B cell (primary cell): Measurements from ENCODE around the gene XPNPEP1. TPM values are rescaled to one million over a fixed set of nuclear protein-coding genes. Genes with fewer than 3 reads are reported as not detected.

Experiments used
- ATAC-seq: fragments of 200-7000 bp; cut with Tn5 transposase; one replicate; pipeline ENCODE4 v1.10.0; 2021; ENCODE audit warnings: low read depth, mild to moderate bottlenecking, moderate number of reproducible peaks, moderate library complexity
- CTCF ChIA-PET: fragments of 350-600 bp; sonication (Branson Sonifier 250); formaldehyde crosslinking; loops from one replicate; lab custom pipeline; 2021; ENCODE audit warnings: antibody characterized with exemption, inconsistent platforms; lab: Charles Lee
- POLR2A ChIA-PET: fragments of 350-600 bp; sonication (Branson Sonifier 250); formaldehyde crosslinking; loops from one replicate; lab custom pipeline; 2021; ENCODE audit warnings: antibody characterized with exemption; lab: Charles Lee
- DNase-seq: peaks from one replicate; pipeline ENCODE4 v3.0.0; 2013
- H2AFZ ChIP-seq: 2 replicates; pipeline ENCODE4 v1.6.1; 2012; ENCODE audit warnings: mild to moderate bottlenecking, low read depth, low read length; ENCODE audit not compliant: insufficient read depth, poor library complexity, severe bottlenecking
- H3K27ac ChIP-seq, 2 donors: 1 replicate in 1 of 2; 2 replicates in 1 of 2; pipeline ENCODE4 v1.5.1; 2012 to 2013; ENCODE audit warnings: low read length in 2 of 2, mild to moderate bottlenecking in 2 of 2, moderate library complexity in 1 of 2
- H3K27me3 ChIP-seq, 4 experiments: fragments of 200-600 bp in 1 of 4; sonication (generic) in 1 of 4; replicated peaks in 1 of 4; 1 replicate in 2 of 4; 2 replicates in 2 of 4; pipeline versions ENCODE4 v1.6.1 to v1.7.0; 2013 to 2016; ENCODE audit warnings: low read length in 3 of 4, mild to moderate bottlenecking in 2 of 4, mixed read lengths in 1 of 4, moderate library complexity in 1 of 4; ENCODE audit not compliant: insufficient read depth in 4 of 4, control insufficient read depth in 3 of 4; ENCODE audit errors: control extremely low read depth in 1 of 4
- H3K36me3 ChIP-seq, 2 experiments: replicated peaks in 1 of 2; 1 replicate in 1 of 2; 2 replicates in 1 of 2; pipeline versions ENCODE4 v1.6.1 to v1.7.1; 2013; ENCODE audit warnings: low read length in 1 of 2; ENCODE audit not compliant: insufficient read depth in 2 of 2, control insufficient read depth in 1 of 2; ENCODE audit errors: control extremely low read depth in 1 of 2, extremely low read depth in 1 of 2
- H3K4me1 ChIP-seq, 2 donors: fragments of 200-600 bp in 1 of 2; sonication (generic) in 1 of 2; 1 replicate in 1 of 2; 2 replicates in 1 of 2; pipeline versions ENCODE4 v1.5.1 to v1.6.1; 2013 to 2017; ENCODE audit warnings: low read length in 2 of 2; ENCODE audit not compliant: control insufficient read depth in 2 of 2, insufficient read depth in 2 of 2
- H3K4me2 ChIP-seq: replicated peaks from 2 replicates; pipeline ENCODE3; 2012; ENCODE audit warnings: mild to moderate bottlenecking, low read depth, low read length; ENCODE audit not compliant: poor library complexity, severe bottlenecking
- H3K4me3 ChIP-seq, 5 experiments: fragments of 200-600 bp in 1 of 5; sonication (generic) in 1 of 5; 1 replicate in 3 of 5; 2 replicates in 2 of 5; pipeline versions ENCODE4 v1.5.1 to v1.7.0; 2011 to 2016; ENCODE audit warnings: low read length in 4 of 5, mild to moderate bottlenecking in 4 of 5, low read depth in 2 of 5, control low read depth in 1 of 5, moderate library complexity in 1 of 5; ENCODE audit not compliant: insufficient read depth in 1 of 5; ENCODE audit errors: control extremely low read depth in 1 of 5, extremely low read depth in 1 of 5
- H3K79me2 ChIP-seq: fragments of 200-600 bp; sonication (generic); one replicate; pipeline ENCODE4 v1.6.0; 2016; ENCODE audit warnings: low read length; ENCODE audit not compliant: control insufficient read depth, insufficient read depth
- H3K9ac ChIP-seq: fragments of 200-600 bp; sonication (generic); 2 replicates; pipeline ENCODE4 v1.6.1; 2017; ENCODE audit warnings: mild to moderate bottlenecking, low read length, moderate library complexity
- H3K9me3 ChIP-seq, 3 donors: one replicate each; pipeline versions ENCODE4 v1.6.1 to v1.7.1; 2013; ENCODE audit warnings: low read length in 2 of 3; ENCODE audit not compliant: control insufficient read depth in 2 of 3, insufficient read depth in 1 of 3; ENCODE audit errors: control extremely low read depth in 1 of 3
- H4K20me1 ChIP-seq: 2 replicates; pipeline ENCODE4 v1.6.0; 2012; ENCODE audit warnings: mild to moderate bottlenecking, low read length; ENCODE audit not compliant: insufficient read depth, control insufficient read depth, poor library complexity, severe bottlenecking
- H3K27ac Mint-ChIP-seq: one replicate; pipeline ENCODE4 v1.8.0; 2021; ENCODE audit warnings: mixed read lengths
- H3K27me3 Mint-ChIP-seq: one replicate; pipeline ENCODE4 v1.8.0; 2021; ENCODE audit warnings: mixed read lengths
- H3K4me1 Mint-ChIP-seq: one replicate; pipeline ENCODE4 v1.8.0; 2021; ENCODE audit warnings: mixed read lengths
- H3K4me3 Mint-ChIP-seq: one replicate; pipeline ENCODE4 v1.8.0; 2021; ENCODE audit warnings: mixed read lengths
- H3K9me3 Mint-ChIP-seq: one replicate; pipeline ENCODE4 v1.8.0; 2022; ENCODE audit warnings: mixed read lengths; ENCODE audit not compliant: insufficient read depth
- CTCF ChIP-seq: fragments of 200-600 bp; IDR thresholded peaks from one replicate; pipeline ENCODE4 v1.8.0; 2022; ENCODE audit warnings: antibody characterized with exemption, mild to moderate bottlenecking
- EZH2 ChIP-seq: IDR thresholded peaks from 2 replicates; pipeline ENCODE4 v1.6.1; 2012; ENCODE audit warnings: borderline replicate concordance, low read depth, mild to moderate bottlenecking, moderate library complexity, low read length; ENCODE audit not compliant: insufficient read depth, poor library complexity, severe bottlenecking
- WGBS: methylation state at CpG from one replicate; pipeline ENCODE4 v1.1.5; 2013; ENCODE audit warnings: missing lambda C conversion rate; ENCODE audit not compliant: insufficient coverage; 5-methylcytosine and 5-hydroxymethylcytosine counted together
- intact Hi-C: fragments of 100-400 bp; cut with micrococcal nuclease; formaldehyde crosslinking; loops from one replicate; pipeline ENCODE4 v1.10.0; 2022
- polyA plus RNA-seq: library from polyadenylated mRNA; depleted of rRNA; stranded (reverse); fragments of >200 nt; gene quantifications from 2 replicates; pipeline ENCODE4 v1.2.3, GENCODE V29; 2012
- total RNA-seq, 2 donors: library from RNA; stranded (reverse); fragments of 120-200 nt in 1 of 2; gene quantifications; 1 replicate in 1 of 2; 2 replicates in 1 of 2; pipeline versions ENCODE4 v1.2.3 to v1.2.4, GENCODE V29; 2013 to 2022

Gene XPNPEP1
- total and polyA plus RNA-seq, 2 donors (not counting 1 experiment from before 2014, with no cell fraction given): 60.6 to 70.8 TPM

- no peak overlapping the region for H2AFZ ChIP-seq
These were observed 45.8 kb downstream of the XPNPEP1 start for GRCh38 chr10:109877546-109877945.

More at GRCh38 chr10:109877546-109877945, 45.8 kb downstream of the XPNPEP1 start:
- Histone ChIP-seq H3K79me2 (no peaks in the 10 kb centered on the region), H3K36me3 (peaks cover 18 to 67% of the 10 kb centered on the region in 2 experiments), H3K9me3 (no peaks in the 10 kb centered on the region), H3K9ac (no peak overlapping the region), H3K27ac (no peak overlapping the region), H3K4me2 (no peak overlapping the region), H3K4me3 (no peak overlapping the region), H3K4me1 (no peaks in the 10 kb centered on the region), H4K20me1 (no peaks in the 10 kb centered on the region), H3K27me3 (no peaks in the 10 kb centered on the region)
- Mint-ChIP-seq H3K27ac (no peak overlapping the region), H3K27me3 (no peaks in the 10 kb centered on the region), H3K9me3 (no peaks in the 10 kb centered on the region), H3K4me1 (no peaks in the 10 kb centered on the region), H3K4me3 (no peak overlapping the region)
- no peak for TF ChIP-seq CTCF
- TF ChIP-seq EZH2: no peak
- ATAC-seq: no peak
- 93% methylated on average over 6 of the region's 6 CpGs for WGBS
- POLR2A ChIA-PET: no interaction called here
- intact Hi-C loops: no loop called here
- CTCF ChIA-PET: no interaction called here
- DNase-seq: no peak
